Central memory CD8-positive, alpha-beta T cell (primary cell): ENCODE data around the gene NAGPA.

Experiments
- ATAC-seq: fragments of 150-1000 bp; cut with Tn5 transposase; replicated peaks from 2 replicates; pipeline ENCODE4 v1.10.0; 2022; ENCODE audit warnings: mild to moderate bottlenecking, moderate FRiP score, moderate number of reproducible peaks; ENCODE audit not compliant: poor library complexity, severe bottlenecking; ENCODE audit errors: extremely low read depth
- DNase-seq, 2 donors: peaks; one replicate each; pipeline ENCODE4 v3.0.0; 2021; ENCODE audit warnings: low spot score in 2 of 2
- H3K27ac Mint-ChIP-seq: one replicate; pipeline ENCODE4 v1.8.0; 2022; ENCODE audit warnings: low read depth, mild to moderate bottlenecking, moderate library complexity, mixed read lengths
- H3K27me3 Mint-ChIP-seq: one replicate; pipeline ENCODE4 v1.8.0; 2022; ENCODE audit warnings: mixed read lengths
- H3K36me3 Mint-ChIP-seq: one replicate; pipeline ENCODE4 v1.8.0; 2022; ENCODE audit warnings: mild to moderate bottlenecking, moderate library complexity, mixed read lengths; ENCODE audit not compliant: insufficient read depth
- H3K4me1 Mint-ChIP-seq: one replicate; pipeline ENCODE4 v1.8.0; 2022; ENCODE audit warnings: mixed read lengths
- H3K4me3 Mint-ChIP-seq: one replicate; pipeline ENCODE4 v1.8.0; 2022; ENCODE audit warnings: mild to moderate bottlenecking, moderate library complexity, mixed read lengths
- H3K9me3 Mint-ChIP-seq: one replicate; pipeline ENCODE4 v1.8.0; 2022; ENCODE audit warnings: mixed read lengths

The NAGPA gene

GRCh38 chr16:5003211-5003610 lies 30.5 kb downstream of the NAGPA start:
- Mint-ChIP-seq H3K4me1 (no peaks in the 10 kb centered on the region), H3K36me3 (no peaks in the 10 kb centered on the region), H3K4me3 (no peak overlapping the region), H3K9me3 (no peaks in the 10 kb centered on the region), H3K27ac (no peak overlapping the region), H3K27me3 (peaks cover 19% of the 10 kb centered on the region)
- ATAC-seq: no peak
- no peak for DNase-seq

- DNase-seq (no peak), ATAC-seq (no peak)
- Mint-ChIP-seq H3K4me1 (no peaks in the 10 kb centered on the region), H3K36me3 (no peaks in the 10 kb centered on the region), H3K4me3 (no peak overlapping the region), H3K27me3 (peaks cover 19% of the 10 kb centered on the region), H3K27ac (no peak overlapping the region), H3K9me3 (no peaks in the 10 kb centered on the region)
These were observed 31.0 kb downstream of the NAGPA start for GRCh38 chr16:5002699-5003143.

GRCh38 chr16:5001986-5002385 lies 31.7 kb downstream of the NAGPA start:
- no peaks in the 10 kb centered on the region for H3K9me3 Mint-ChIP-seq
- no peak overlapping the region for H3K4me3 Mint-ChIP-seq
- ATAC-seq (no peak), DNase-seq (no peak)
- H3K36me3 Mint-ChIP-seq: no peaks in the 10 kb centered on the region
- peaks cover 27% of the 10 kb centered on the region for H3K27me3 Mint-ChIP-seq
- no peaks in the 10 kb centered on the region for H3K4me1 Mint-ChIP-seq
- no peak overlapping the region for H3K27ac Mint-ChIP-seq

- peaks cover 31% of the 10 kb centered on the region for H3K27me3 Mint-ChIP-seq
- ATAC-seq: no peak
- no peaks in the 10 kb centered on the region for H3K4me1 Mint-ChIP-seq
These were observed 32.2 kb downstream of the NAGPA start for GRCh38 chr16:5001571-5001970.

GRCh38 chr16:5000573-5001001 lies 33.1 kb downstream of the NAGPA start:
- peaks cover 41% of the 10 kb centered on the region for H3K27me3 Mint-ChIP-seq
- no peaks in the 10 kb centered on the region for H3K36me3 Mint-ChIP-seq
- DNase-seq: no peak
- ATAC-seq: no peak
- H3K27ac Mint-ChIP-seq: no peak overlapping the region
- H3K9me3 Mint-ChIP-seq: no peaks in the 10 kb centered on the region
- no peaks in the 10 kb centered on the region for H3K4me1 Mint-ChIP-seq
- H3K4me3 Mint-ChIP-seq: no peak overlapping the region

More at GRCh38 chr16:5001571-5001970, 32.2 kb downstream of the NAGPA start:
- H3K27ac Mint-ChIP-seq: no peak overlapping the region
- H3K36me3 Mint-ChIP-seq: no peaks in the 10 kb centered on the region
- DNase-seq: no peak
- no peak overlapping the region for H3K4me3 Mint-ChIP-seq
- H3K9me3 Mint-ChIP-seq: no peaks in the 10 kb centered on the region

DNA sequence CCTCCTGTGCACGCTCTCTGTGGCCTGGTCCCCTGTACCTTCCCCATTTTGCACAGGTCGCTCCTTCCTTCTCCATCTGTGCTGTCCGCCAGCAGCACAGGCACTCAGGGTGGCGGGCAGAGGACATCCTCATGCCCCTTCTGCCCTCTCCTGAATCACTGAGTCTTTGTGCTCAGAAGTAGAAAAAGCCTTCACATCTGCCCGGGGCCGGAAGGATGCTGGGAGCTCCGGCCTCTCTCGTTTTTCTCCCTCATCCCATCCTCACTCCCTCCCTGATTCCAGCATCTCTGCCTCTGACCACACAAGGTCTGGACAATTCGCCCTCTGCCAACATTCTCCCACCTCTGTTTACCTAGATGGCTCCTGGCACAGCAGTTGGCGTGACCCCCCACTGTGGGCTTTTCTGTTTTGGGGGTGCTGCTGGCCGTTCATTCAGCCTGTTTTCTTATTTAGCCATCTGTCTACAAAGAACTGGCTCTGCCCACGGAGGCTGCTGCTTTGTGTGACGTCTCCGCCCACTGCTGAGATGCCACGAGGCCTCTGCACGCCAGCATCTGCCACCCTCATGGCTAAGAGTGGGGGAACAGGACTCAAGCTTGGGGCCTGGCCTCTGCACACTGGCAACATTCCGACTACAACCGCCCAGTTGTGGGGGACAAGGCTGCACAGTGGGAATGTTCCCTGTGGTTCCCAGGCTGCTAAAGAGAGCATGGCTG lies 38.9 kb downstream of the NAGPA start:
- DNase-seq: no peak
- no peaks in the 10 kb centered on the region for H3K4me1 Mint-ChIP-seq
- H3K9me3 Mint-ChIP-seq: no peaks in the 10 kb centered on the region
- H3K27me3 Mint-ChIP-seq: peaks cover 51% of the 10 kb centered on the region
- no peak overlapping the region for H3K4me3 Mint-ChIP-seq
- no peak for ATAC-seq
- H3K27ac Mint-ChIP-seq: no peak overlapping the region
- H3K36me3 Mint-ChIP-seq: no peaks in the 10 kb centered on the region

DNA sequence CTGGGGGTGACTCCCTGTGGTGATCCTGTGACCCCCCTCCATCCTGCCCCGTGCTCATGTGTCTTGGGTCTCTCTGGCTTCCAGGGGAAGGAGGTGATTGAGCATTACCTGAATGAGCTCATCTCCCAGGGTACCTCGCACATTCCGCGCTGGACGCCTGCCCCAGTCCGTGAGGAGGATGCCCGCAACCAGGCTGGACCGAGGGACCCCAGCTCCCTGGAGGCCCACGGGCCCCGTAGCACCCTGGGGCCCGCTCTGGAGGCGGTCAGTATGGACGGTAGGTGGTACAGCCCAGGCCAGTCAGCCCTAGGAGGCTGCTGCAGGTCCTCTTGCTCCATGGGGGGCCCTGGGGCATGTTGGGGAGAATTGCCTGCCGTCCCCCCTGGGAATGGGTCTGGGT lies 42.0 kb downstream of the NAGPA start:
- H3K27me3 Mint-ChIP-seq: peaks cover 67% of the 10 kb centered on the region

DNA sequence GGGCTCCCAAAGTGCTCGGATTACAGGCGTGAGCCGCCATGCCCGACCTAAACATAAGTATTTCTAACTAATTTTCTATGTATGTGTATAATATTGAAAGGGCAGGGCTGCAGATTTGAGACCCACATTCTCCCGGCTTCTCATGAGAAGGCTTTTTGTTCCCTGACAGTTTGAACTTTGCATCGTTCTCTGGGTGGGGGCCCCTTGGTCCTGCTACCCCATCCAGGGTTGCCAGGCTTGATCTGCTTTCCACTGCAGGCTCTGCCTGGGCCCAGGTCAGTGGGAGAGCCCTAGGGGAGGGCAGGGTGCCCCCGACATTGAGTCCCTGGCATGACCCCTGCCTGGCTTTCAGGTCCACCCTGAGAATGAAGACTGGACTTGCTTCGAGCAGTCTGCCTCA lies 43.3 kb downstream of the NAGPA start:
- Mint-ChIP-seq H3K36me3 (no peaks in the 10 kb centered on the region), H3K27ac (no peak overlapping the region), H3K9me3 (no peaks in the 10 kb centered on the region), H3K4me3 (no peak overlapping the region), H3K27me3 (peaks cover 63% of the 10 kb centered on the region), H3K4me1 (peaks cover 7% of the 10 kb centered on the region)
- no peak for DNase-seq
- no peak for ATAC-seq

More for the DNA sequence above, 42.0 kb downstream of the NAGPA start:
- H3K4me3 Mint-ChIP-seq: no peak overlapping the region
- no peak for ATAC-seq
- peaks cover 7% of the 10 kb centered on the region for H3K4me1 Mint-ChIP-seq
- no peaks in the 10 kb centered on the region for H3K9me3 Mint-ChIP-seq
- no peak overlapping the region for H3K27ac Mint-ChIP-seq
- no peaks in the 10 kb centered on the region for H3K36me3 Mint-ChIP-seq
- no peak for DNase-seq

- no peak for ATAC-seq
- Mint-ChIP-seq H3K4me1 (peaks cover 7% of the 10 kb centered on the region), H3K27ac (no peak overlapping the region), H3K9me3 (no peaks in the 10 kb centered on the region), H3K27me3 (peaks cover 54% of the 10 kb centered on the region), H3K4me3 (no peak overlapping the region), H3K36me3 (no peaks in the 10 kb centered on the region)
- DNase-seq: no peak
These were observed 44.2 kb downstream of the NAGPA start for GRCh38 chr16:4989391-4990006.

- no peak overlapping the region for H3K27ac Mint-ChIP-seq
- DNase-seq: no peak
- H3K4me3 Mint-ChIP-seq: no peak overlapping the region
- H3K36me3 Mint-ChIP-seq: no peaks in the 10 kb centered on the region
- no peak for ATAC-seq
- H3K9me3 Mint-ChIP-seq: no peaks in the 10 kb centered on the region
- peaks cover 7% of the 10 kb centered on the region for H3K4me1 Mint-ChIP-seq
- peaks cover 47% of the 10 kb centered on the region for H3K27me3 Mint-ChIP-seq
These were observed 45.1 kb downstream of the NAGPA start for GRCh38 chr16:4988647-4989046.

- peaks cover 47% of the 10 kb centered on the region for H3K27me3 Mint-ChIP-seq
- DNase-seq: no peak
- no peak for ATAC-seq
These were observed 46.0 kb downstream of the NAGPA start for GRCh38 chr16:4987580-4988374.

GRCh38 chr16:4987250-4987579 lies 46.5 kb downstream of the NAGPA start:
- H3K9me3 Mint-ChIP-seq: no peaks in the 10 kb centered on the region
- no peak overlapping the region for H3K4me3 Mint-ChIP-seq
- peaks cover 44% of the 10 kb centered on the region for H3K27me3 Mint-ChIP-seq

More at GRCh38 chr16:4987580-4988374, 46.0 kb downstream of the NAGPA start:
- Mint-ChIP-seq H3K36me3 (no peaks in the 10 kb centered on the region), H3K9me3 (no peaks in the 10 kb centered on the region), H3K4me1 (peaks cover 7% of the 10 kb centered on the region), H3K27ac (no peak overlapping the region), H3K4me3 (no peak overlapping the region)

More at GRCh38 chr16:4987250-4987579, 46.5 kb downstream of the NAGPA start:
- DNase-seq: no peak
- peaks cover 7% of the 10 kb centered on the region for H3K4me1 Mint-ChIP-seq
- no peak overlapping the region for H3K27ac Mint-ChIP-seq
- H3K36me3 Mint-ChIP-seq: no peaks in the 10 kb centered on the region
- ATAC-seq: no peak
